Suprapubic skin (tissue), 3 donors: Measurements from ENCODE around the gene NR1H2.
"Not testable (repeated sequence)": the region's sequence is repeated elsewhere in the genome, so short reads cannot be mapped to it uniquely, and the experiment has no call there.

Experiments
- EP300 ChIP-seq: sonication (generic); formaldehyde crosslinking; IDR thresholded peaks from one replicate; pipeline ENCODE4 v1.6.1; 2017; ENCODE audit warnings: antibody characterized with exemption
- TF ChIP-seq, protein P1 (sequence below), 2 donors: fragments of 200-600 bp in 1 of 2; fragments of 450-650 bp in 1 of 2; sonication (generic) in 1 of 2; IDR thresholded peaks; one replicate each; pipeline ENCODE4 v1.5.1; 2016 to 2019; ENCODE audit warnings: antibody characterized with exemption in 2 of 2, mild to moderate bottlenecking in 1 of 2, moderate library complexity in 1 of 2

DNA sequence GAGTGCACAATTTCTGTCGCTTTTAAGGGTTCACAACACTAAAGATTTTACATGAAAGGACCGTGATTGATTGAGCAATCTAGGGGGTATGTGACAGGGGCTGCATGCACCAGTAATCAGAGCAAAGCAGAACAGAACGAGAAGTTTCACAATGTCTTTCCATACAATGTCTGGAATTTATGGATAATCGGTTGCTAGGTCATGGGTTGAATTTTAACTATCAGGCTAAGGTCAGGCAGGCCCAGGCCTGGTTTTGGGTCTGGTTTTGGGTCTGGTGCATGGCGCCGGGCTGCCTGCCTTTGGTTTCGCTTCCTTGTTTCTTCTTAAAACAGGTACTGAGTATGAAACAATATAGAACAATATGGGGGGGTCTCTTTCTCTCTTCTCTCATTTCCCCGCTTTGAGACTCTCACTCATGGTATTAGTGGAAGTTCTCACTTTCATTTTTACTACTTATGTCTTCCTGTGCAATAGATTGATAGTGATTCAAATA, 29.1 kb upstream of the NR1H2 start:
- TF ChIP-seq, protein P1, sequence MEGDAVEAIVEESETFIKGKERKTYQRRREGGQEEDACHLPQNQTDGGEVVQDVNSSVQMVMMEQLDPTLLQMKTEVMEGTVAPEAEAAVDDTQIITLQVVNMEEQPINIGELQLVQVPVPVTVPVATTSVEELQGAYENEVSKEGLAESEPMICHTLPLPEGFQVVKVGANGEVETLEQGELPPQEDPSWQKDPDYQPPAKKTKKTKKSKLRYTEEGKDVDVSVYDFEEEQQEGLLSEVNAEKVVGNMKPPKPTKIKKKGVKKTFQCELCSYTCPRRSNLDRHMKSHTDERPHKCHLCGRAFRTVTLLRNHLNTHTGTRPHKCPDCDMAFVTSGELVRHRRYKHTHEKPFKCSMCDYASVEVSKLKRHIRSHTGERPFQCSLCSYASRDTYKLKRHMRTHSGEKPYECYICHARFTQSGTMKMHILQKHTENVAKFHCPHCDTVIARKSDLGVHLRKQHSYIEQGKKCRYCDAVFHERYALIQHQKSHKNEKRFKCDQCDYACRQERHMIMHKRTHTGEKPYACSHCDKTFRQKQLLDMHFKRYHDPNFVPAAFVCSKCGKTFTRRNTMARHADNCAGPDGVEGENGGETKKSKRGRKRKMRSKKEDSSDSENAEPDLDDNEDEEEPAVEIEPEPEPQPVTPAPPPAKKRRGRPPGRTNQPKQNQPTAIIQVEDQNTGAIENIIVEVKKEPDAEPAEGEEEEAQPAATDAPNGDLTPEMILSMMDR (IDR thresholded peaks at IDR 0.05): not testable (repeated sequence)
- not testable (repeated sequence) for TF ChIP-seq EP300
